Measurements from ENCODE around the gene FAM184A.
"Not testable (repeated sequence)": the region's sequence is repeated elsewhere in the genome, so short reads cannot be mapped to it uniquely, and the experiment has no call there.

Gene FAM184A

GRCh38 chr6:119109654-119110325 is 31.3 kb upstream of the FAM184A start:
- no peak overlapping the region for H3K27ac ChIP-seq
- TF ChIP-seq, protein P1, sequence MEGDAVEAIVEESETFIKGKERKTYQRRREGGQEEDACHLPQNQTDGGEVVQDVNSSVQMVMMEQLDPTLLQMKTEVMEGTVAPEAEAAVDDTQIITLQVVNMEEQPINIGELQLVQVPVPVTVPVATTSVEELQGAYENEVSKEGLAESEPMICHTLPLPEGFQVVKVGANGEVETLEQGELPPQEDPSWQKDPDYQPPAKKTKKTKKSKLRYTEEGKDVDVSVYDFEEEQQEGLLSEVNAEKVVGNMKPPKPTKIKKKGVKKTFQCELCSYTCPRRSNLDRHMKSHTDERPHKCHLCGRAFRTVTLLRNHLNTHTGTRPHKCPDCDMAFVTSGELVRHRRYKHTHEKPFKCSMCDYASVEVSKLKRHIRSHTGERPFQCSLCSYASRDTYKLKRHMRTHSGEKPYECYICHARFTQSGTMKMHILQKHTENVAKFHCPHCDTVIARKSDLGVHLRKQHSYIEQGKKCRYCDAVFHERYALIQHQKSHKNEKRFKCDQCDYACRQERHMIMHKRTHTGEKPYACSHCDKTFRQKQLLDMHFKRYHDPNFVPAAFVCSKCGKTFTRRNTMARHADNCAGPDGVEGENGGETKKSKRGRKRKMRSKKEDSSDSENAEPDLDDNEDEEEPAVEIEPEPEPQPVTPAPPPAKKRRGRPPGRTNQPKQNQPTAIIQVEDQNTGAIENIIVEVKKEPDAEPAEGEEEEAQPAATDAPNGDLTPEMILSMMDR (conservative IDR thresholded peaks at IDR 0.05): no peak

DNA sequence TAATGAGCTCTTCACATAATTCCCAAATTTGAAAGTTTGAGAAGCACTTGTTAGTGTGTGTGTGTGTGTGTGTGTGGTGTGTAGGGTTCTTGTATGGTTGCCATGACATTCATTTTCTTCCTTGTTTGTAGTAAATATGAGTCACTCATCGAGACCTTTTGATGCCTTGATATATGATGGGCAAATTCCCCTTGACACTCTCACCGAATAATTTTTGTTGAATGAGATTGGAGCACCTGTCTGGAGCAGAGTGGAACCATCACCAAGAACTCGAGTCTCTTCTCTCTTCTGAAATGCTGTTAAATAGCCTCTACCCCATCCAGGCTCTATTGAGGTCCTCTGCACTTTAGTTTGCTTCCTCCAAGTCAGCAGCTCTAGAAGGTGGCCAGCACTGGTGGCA is 29.6 kb upstream of the FAM184A start:
- TF ChIP-seq, protein P1 (conservative IDR thresholded peaks at IDR 0.05): no peak
- no peak overlapping the region for H3K27ac ChIP-seq

DNA sequence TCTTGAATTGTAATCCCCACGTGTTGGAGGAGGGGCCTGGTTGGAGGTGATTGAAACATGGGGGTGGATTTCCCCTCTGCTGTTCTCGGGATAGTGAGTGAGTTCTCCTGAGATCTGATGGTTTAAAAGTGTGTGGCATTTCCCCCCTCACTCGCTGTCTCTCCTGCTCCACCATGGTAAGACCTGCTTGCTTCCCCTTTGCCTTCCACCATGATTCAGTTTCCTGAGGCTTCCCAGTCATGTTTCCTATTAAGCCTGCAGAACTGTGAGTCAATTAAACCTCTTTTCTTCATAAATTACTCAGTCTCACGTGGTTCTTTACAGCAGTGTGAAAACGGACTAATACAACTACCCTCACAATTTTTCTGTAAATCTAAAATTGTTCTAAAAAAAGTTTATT is 26.8 kb upstream of the FAM184A start:
- TF ChIP-seq, protein P1 (conservative IDR thresholded peaks at IDR 0.05): no peak
- H3K27ac ChIP-seq: no peak overlapping the region

DNA sequence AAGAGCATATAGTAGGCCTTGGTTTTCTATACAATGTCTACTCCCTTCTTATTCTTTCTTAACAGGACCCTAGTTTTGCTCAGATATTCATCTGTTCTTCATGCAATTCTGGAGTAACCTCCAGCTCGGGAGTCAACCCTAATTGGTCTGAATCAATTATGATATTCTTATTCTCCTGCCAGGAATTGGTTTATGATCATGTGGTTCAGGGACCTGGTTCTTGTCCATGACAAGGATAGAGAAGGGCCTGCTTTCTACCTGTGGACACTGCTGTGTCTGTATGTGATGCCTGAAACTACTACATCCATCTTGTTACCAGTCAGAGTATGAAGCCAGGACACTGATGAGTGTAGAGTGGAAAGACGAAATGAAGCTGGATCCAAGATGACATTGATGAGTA is 24.4 kb upstream of the FAM184A start:
- TF ChIP-seq, protein P1 (conservative IDR thresholded peaks at IDR 0.05): no peak
- no peak overlapping the region for H3K27ac ChIP-seq

- TF ChIP-seq, protein P1 (conservative IDR thresholded peaks at IDR 0.05): no peak
- H3K27ac ChIP-seq: no peak overlapping the region
Measured at GRCh38 chr6:119100115-119100514, 21.7 kb upstream of the FAM184A start.

DNA sequence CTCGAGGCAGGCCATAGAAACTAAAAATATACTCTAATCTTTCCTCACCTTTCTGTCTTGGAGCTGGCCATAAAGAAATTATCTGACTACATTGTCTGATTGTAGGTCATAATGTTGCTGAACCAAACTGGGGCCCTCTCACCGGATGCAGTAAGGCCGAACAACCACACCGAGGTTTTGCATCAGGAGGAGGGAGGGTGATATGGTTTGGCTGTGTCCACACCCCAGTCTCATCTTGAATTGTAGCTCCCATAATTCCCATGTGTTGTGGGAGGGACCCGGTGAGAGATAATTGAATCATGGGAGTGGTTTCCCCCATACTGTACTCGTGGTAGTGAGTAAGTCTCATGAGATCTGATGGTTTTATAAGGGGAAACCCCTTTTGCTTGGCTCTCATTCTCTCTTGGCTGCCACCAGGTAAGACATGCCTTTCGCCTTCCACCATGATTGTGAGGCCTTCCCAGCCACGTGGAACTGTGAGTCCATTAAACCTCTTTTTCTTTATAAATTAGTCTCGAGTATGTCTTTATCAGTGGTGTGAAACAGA is 19.4 kb upstream of the FAM184A start:
- H3K27ac ChIP-seq: not testable (repeated sequence)

- TF ChIP-seq, protein P1 (conservative IDR thresholded peaks at IDR 0.05): no peak
- no peak overlapping the region for H3K27ac ChIP-seq
Measured at GRCh38 chr6:119096721-119097565, 18.5 kb upstream of the FAM184A start.
